GM15510 (cell line): ENCODE measurements around the gene CPN2.

Experiments used
- POLR2A ChIP-seq: IDR thresholded peaks from 3 replicates; pipeline ENCODE4 v1.6.1; 2011; ENCODE audit warnings: borderline replicate concordance; ENCODE audit not compliant: insufficient read length; ENCODE audit errors: extremely low read depth

Gene CPN2

GRCh38 chr3:194293546-194294198 lies 57.5 kb downstream of the CPN2 start:
- no peak for TF ChIP-seq POLR2A

DNA sequence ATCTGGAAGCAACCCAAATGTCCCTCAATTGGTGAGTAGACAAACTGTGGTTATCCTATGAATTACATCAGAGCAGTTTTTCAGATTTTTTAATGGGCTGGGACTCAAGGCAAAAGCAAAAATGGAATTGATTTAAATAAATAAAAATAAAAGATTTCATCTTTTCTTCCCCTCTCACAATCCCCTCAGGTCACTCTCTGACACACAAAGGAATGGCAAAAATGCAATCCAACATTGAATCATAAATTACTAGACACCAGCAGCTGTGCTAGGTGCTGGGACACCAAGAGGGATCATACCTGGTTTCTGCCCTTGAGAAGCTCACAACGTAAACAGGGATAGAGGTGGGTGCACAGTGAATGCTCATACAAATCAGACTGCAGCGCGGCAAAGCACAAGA lies 58.8 kb downstream of the CPN2 start:
- TF ChIP-seq POLR2A = no peak
